IPS-NIHi7 (cell line): ENCODE results near the gene TBXAS1.
"Not testable (repeated sequence)": the region's sequence is repeated elsewhere in the genome, so short reads cannot be mapped to it uniquely, and the experiment has no call there.

Experiments used
- DNase-seq: peaks from one replicate; pipeline ENCODE4 v3.0.0; 2012; ENCODE audit warnings: mixed read lengths; ENCODE audit errors: extremely low spot score

The TBXAS1 gene

GRCh38 chr7:139825666-139826290 is 3.3 kb upstream of the TBXAS1 start:
- DNase-seq = no peak

- no peak for DNase-seq
Observed at GRCh38 chr7:139827042-139827441, 2.0 kb upstream of the TBXAS1 start.

GRCh38 chr7:139828446-139828845 is 618 bp upstream of the TBXAS1 start:
- DNase-seq = no peak

GRCh38 chr7:139829775-139830117 is 682 bp downstream of the TBXAS1 start:
- DNase-seq = no peak

- no peak for DNase-seq
Observed at GRCh38 chr7:139830292-139830691, 1.2 kb downstream of the TBXAS1 start.

GRCh38 chr7:139830782-139831501 is 1.9 kb downstream of the TBXAS1 start:
- DNase-seq = no peak

- not testable (repeated sequence) for DNase-seq
Observed at GRCh38 chr7:139835848-139836247, 6.8 kb downstream of the TBXAS1 start.

GRCh38 chr7:139837291-139837690 is 8.2 kb downstream of the TBXAS1 start:
- DNase-seq = not testable (repeated sequence)

- no peak for DNase-seq
Observed at GRCh38 chr7:139838276-139838675, 9.2 kb downstream of the TBXAS1 start.

- DNase-seq = no peak
Observed at GRCh38 chr7:139838876-139839275, 9.8 kb downstream of the TBXAS1 start.

- DNase-seq = no peak
Observed at GRCh38 chr7:139840776-139841175, 11.7 kb downstream of the TBXAS1 start.

GRCh38 chr7:139842401-139843210 is 13.5 kb downstream of the TBXAS1 start:
- no peak for DNase-seq

GRCh38 chr7:139843211-139843537 is 14.1 kb downstream of the TBXAS1 start:
- DNase-seq = not testable (repeated sequence)

- DNase-seq = no peak
Observed at GRCh38 chr7:139844779-139845442, 15.8 kb downstream of the TBXAS1 start.

- DNase-seq = no peak
Observed at GRCh38 chr7:139845443-139845805, 16.4 kb downstream of the TBXAS1 start.

GRCh38 chr7:139846297-139846696 is 17.2 kb downstream of the TBXAS1 start:
- no peak for DNase-seq

- no peak for DNase-seq
Observed at GRCh38 chr7:139848274-139848673, 19.2 kb downstream of the TBXAS1 start.

GRCh38 chr7:139850906-139851305 is 21.8 kb downstream of the TBXAS1 start:
- DNase-seq = no peak

GRCh38 chr7:139851770-139852481 is 22.9 kb downstream of the TBXAS1 start:
- no peak for DNase-seq

GRCh38 chr7:139852482-139852845 is 23.4 kb downstream of the TBXAS1 start:
- no peak for DNase-seq

GRCh38 chr7:139853506-139854123 is 24.6 kb downstream of the TBXAS1 start:
- DNase-seq = no peak
